HCT116 (cell line): ENCODE measurements around the gene LNP1. TPM values are rescaled to one million over a fixed set of nuclear protein-coding genes. Genes with fewer than 3 reads are reported as not detected.

Experiments used
- ATAC-seq: fragments of 200-7000 bp; cut with Tn5 transposase; 2 replicates; pipeline ENCODE4 v1.9.1; 2020; ENCODE audit warnings: mild to moderate bottlenecking, moderate library complexity
- BruUV-seq: library from RNA; stranded (reverse); fragments of 400-500 nt; replicated peaks from 2 replicates; lab custom pipeline; 2021; lab: Mats Ljungman, UMichigan
- CTCF ChIA-PET: fragments of 300-600 bp; sonication (Branson Sonifier 250); formaldehyde crosslinking; loops from one replicate; lab custom pipeline; 2021; ENCODE audit warnings: antibody characterized with exemption; lab: Charles Lee
- POLR2A ChIA-PET: fragments of 300-600, 350-600 bp; sonication (Branson Sonifier 250); formaldehyde crosslinking; loops from one replicate; lab custom pipeline; 2021; ENCODE audit warnings: antibody characterized with exemption; lab: Charles Lee
- RAD21 ChIA-PET, 2 experiments: fragments of 300-600 bp; sonication (Branson Sonifier 250); formaldehyde crosslinking; loops; one replicate each; lab custom pipeline; 2023; ENCODE audit warnings: low total read pairs in 2 of 2; ENCODE audit not compliant: uncharacterized antibody in 2 of 2, unreplicated experiment in 2 of 2, low non-redundant PET in 1 of 2; lab: Charles Lee
- DNase-seq: peaks from one replicate; pipeline ENCODE4 v3.0.0-alpha.2; 2010; ENCODE audit warnings: low read depth, low spot score
- H2AFZ ChIP-seq: fragments of 200-600 bp; shearing (Covaris generic), sonication (generic); 2 replicates; pipeline ENCODE4 v1.6.1; 2017; ENCODE audit warnings: low read depth, mixed run types, mixed read lengths, antibody characterized with exemption, low read length; ENCODE audit not compliant: poor library complexity, severe bottlenecking
- H3K27ac ChIP-seq: 2 replicates; pipeline ENCODE4 v1.5.1; 2012; ENCODE audit warnings: low read depth, low read length
- H3K27me3 ChIP-seq: fragments of 200-600 bp; sonication (generic); 2 replicates; pipeline ENCODE4 v1.6.1; 2016; ENCODE audit warnings: mixed run types, low read length, mixed read lengths; ENCODE audit not compliant: insufficient read depth
- H3K36me3 ChIP-seq, 2 experiments: fragments of 200-500 bp in 1 of 2; fragments of 200-600 bp in 1 of 2; sonication (Bioruptor generic) in 1 of 2; sonication (generic) in 1 of 2; 2 replicates each; pipeline versions ENCODE4 v1.5.1 to v1.6.1; 2014 to 2016; ENCODE audit warnings: low read length in 2 of 2, inconsistent platforms in 1 of 2, mixed read lengths in 1 of 2, mixed run types in 1 of 2; ENCODE audit not compliant: insufficient read depth in 2 of 2, control insufficient read depth in 1 of 2
- H3K4me1 ChIP-seq, 2 experiments: fragments of 200-600 bp in 1 of 2; sonication (generic) in 1 of 2; 2 replicates each; pipeline versions ENCODE4 v1.5.1 to v1.6.1; 2012 to 2017; ENCODE audit warnings: low read length in 2 of 2, inconsistent platforms in 1 of 2, mild to moderate bottlenecking in 1 of 2, mixed read lengths in 1 of 2, mixed run types in 1 of 2, moderate library complexity in 1 of 2; ENCODE audit not compliant: insufficient read depth in 2 of 2, control insufficient read depth in 1 of 2
- H3K4me2 ChIP-seq: fragments of 200-600 bp; sonication (generic); 2 replicates; pipeline ENCODE4 v1.6.1; 2017; ENCODE audit warnings: mixed run types, low read length, mixed read lengths
- H3K4me3 ChIP-seq, 2 experiments: fragments of 200-600 bp in 1 of 2; sonication (generic) in 1 of 2; replicated peaks in 1 of 2; 2 replicates each; pipeline ENCODE4 v1.5.1; 2011 to 2016; ENCODE audit warnings: low read length in 2 of 2, control low read depth in 1 of 2, low read depth in 1 of 2, mild to moderate bottlenecking in 1 of 2, mixed read lengths in 1 of 2, mixed run types in 1 of 2
- H3K79me2 ChIP-seq: fragments of 200-600 bp; sonication (generic); 2 replicates; pipeline ENCODE4 v1.6.1; 2017; ENCODE audit warnings: mild to moderate bottlenecking, mixed run types, low read length, moderate library complexity, mixed read lengths; ENCODE audit not compliant: insufficient read depth
- H3K9ac ChIP-seq: fragments of 200-600 bp; sonication (generic); 2 replicates; pipeline ENCODE4 v1.6.1; 2016; ENCODE audit warnings: low read length, mixed read lengths
- H3K9me2 ChIP-seq: fragments of 200-600 bp; sonication (generic), shearing (Covaris generic); 2 replicates; pipeline ENCODE4 v1.6.1; 2017; ENCODE audit warnings: mixed run types, mild to moderate bottlenecking, moderate library complexity; ENCODE audit not compliant: insufficient read depth
- H3K9me3 ChIP-seq, 2 experiments: fragments of 200-500 bp in 1 of 2; fragments of 200-600 bp in 1 of 2; sonication (Bioruptor generic) in 1 of 2; sonication (generic) in 1 of 2; 2 replicates each; pipeline ENCODE4 v1.6.1; 2014 to 2017; ENCODE audit warnings: low read length in 2 of 2, mixed read lengths in 2 of 2, inconsistent platforms in 1 of 2, low read depth in 1 of 2, mild to moderate bottlenecking in 1 of 2, mixed run types in 1 of 2, moderate library complexity in 1 of 2; ENCODE audit not compliant: control insufficient read depth in 1 of 2, insufficient read depth in 1 of 2
- H4K20me1 ChIP-seq: fragments of 200-600 bp; sonication (generic), shearing (Covaris generic); 2 replicates; pipeline ENCODE4 v1.6.1; 2017; ENCODE audit warnings: mixed run types, mild to moderate bottlenecking, moderate library complexity; ENCODE audit not compliant: insufficient read depth
- EZH2 ChIP-seq: fragments of 200-600 bp; sonication (generic); IDR thresholded peaks from 2 replicates; pipeline ENCODE4 v1.6.1; 2017; ENCODE audit warnings: antibody characterized with exemption, mixed run types
- POLR2AphosphoS5 ChIP-seq: IDR thresholded peaks from 2 replicates; pipeline ENCODE4 v1.6.1; 2011; ENCODE audit warnings: mild to moderate bottlenecking, low read depth, low read length, moderate library complexity
- SP1 ChIP-seq: IDR thresholded peaks from 2 replicates; pipeline ENCODE4 v1.6.1; 2012; ENCODE audit warnings: low read depth
- YY1 ChIP-seq: IDR thresholded peaks from 2 replicates; pipeline ENCODE4 v1.6.1; 2011; ENCODE audit warnings: low read length, low read depth, moderate library complexity, mild to moderate bottlenecking; ENCODE audit not compliant: insufficient replicate concordance; ENCODE audit errors: extremely low read depth
- intact Hi-C: fragments of 100-400 bp; cut with micrococcal nuclease; formaldehyde crosslinking; loops from 2 replicates; pipeline ENCODE4 v1.10.0; 2022
- total RNA-seq: library from RNA; stranded (reverse); gene quantifications from one replicate; pipeline ENCODE4 v1.2.1, GENCODE V29; 2021; ENCODE audit not compliant: unreplicated experiment
- TF ChIP-seq, protein P1 (sequence below): IDR thresholded peaks from 2 replicates; pipeline ENCODE4 v1.6.1; 2012
- TF ChIP-seq, protein P2 (sequence below): IDR thresholded peaks from 2 replicates; pipeline ENCODE4 v1.6.1; 2012; ENCODE audit warnings: low read depth

Gene LNP1
- total RNA-seq, 1 experiment from 2014 or later = 1.6 TPM

GRCh38 chr3:100480081-100480480, 78.7 kb downstream of the LNP1 start:
- CTCF ChIA-PET = no interaction called here

GRCh38 chr3:100482176-100482575, 80.8 kb downstream of the LNP1 start:
- no peaks in the 10 kb centered on the region for H3K9me2 ChIP-seq
- H2AFZ ChIP-seq = no peak overlapping the region
- H3K27ac ChIP-seq = no peak overlapping the region
- H3K36me3 ChIP-seq = no peaks in the 10 kb centered on the region
- H3K9ac ChIP-seq = no peak overlapping the region
- intact Hi-C loops = no loop called here
- ChIA-PET RAD21 (no interaction called here), POLR2A (interaction anchor here (1.2 kb wide), 1 partner anchor 10 kb away, joined by 7 read pairs; the partner anchor contains the start of gene TMEM45A), CTCF (no interaction called here)
- DNase-seq = no peak
- no peaks in the 10 kb centered on the region for H3K79me2 ChIP-seq
- no peaks in the 10 kb centered on the region for H3K9me3 ChIP-seq
- BruUV-seq = no TSS peak
- H3K4me2 ChIP-seq = no peak overlapping the region
- ATAC-seq = no peak
- H3K4me3 ChIP-seq = no peak overlapping the region
- TF ChIP-seq, protein P1, sequence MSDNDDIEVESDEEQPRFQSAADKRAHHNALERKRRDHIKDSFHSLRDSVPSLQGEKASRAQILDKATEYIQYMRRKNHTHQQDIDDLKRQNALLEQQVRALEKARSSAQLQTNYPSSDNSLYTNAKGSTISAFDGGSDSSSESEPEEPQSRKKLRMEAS = no peak
- TF ChIP-seq SP1 (no peak), POLR2AphosphoS5 (no peak), YY1 (no peak)
- no peaks in the 10 kb centered on the region for H4K20me1 ChIP-seq
- H3K27me3 ChIP-seq = no peaks in the 10 kb centered on the region; the same call in 1 of the 2 replicates
- no peaks in the 10 kb centered on the region for H3K4me1 ChIP-seq

More at GRCh38 chr3:100480081-100480480, 78.7 kb downstream of the LNP1 start:
- H3K27me3 ChIP-seq = no peaks in the 10 kb centered on the region; the same call in 1 of the 2 replicates
- RAD21 ChIA-PET = no interaction called here
- H3K27ac ChIP-seq = no peak overlapping the region
- H3K79me2 ChIP-seq = no peaks in the 10 kb centered on the region
- H3K9me3 ChIP-seq = no peaks in the 10 kb centered on the region
- no peak for DNase-seq
- no peak overlapping the region for H2AFZ ChIP-seq
- H3K9ac ChIP-seq = no peak overlapping the region
- H3K4me3 ChIP-seq = no peak overlapping the region
- H3K4me2 ChIP-seq = no peak overlapping the region
- H3K9me2 ChIP-seq = no peaks in the 10 kb centered on the region
- POLR2A ChIA-PET = interaction anchor here (1.6 kb wide), 1 partner anchor 12 kb away, joined by 4 read pairs; the partner anchor contains the start of gene TMEM45A
- TF ChIP-seq EZH2 = no peak
- TF ChIP-seq, protein P2, sequence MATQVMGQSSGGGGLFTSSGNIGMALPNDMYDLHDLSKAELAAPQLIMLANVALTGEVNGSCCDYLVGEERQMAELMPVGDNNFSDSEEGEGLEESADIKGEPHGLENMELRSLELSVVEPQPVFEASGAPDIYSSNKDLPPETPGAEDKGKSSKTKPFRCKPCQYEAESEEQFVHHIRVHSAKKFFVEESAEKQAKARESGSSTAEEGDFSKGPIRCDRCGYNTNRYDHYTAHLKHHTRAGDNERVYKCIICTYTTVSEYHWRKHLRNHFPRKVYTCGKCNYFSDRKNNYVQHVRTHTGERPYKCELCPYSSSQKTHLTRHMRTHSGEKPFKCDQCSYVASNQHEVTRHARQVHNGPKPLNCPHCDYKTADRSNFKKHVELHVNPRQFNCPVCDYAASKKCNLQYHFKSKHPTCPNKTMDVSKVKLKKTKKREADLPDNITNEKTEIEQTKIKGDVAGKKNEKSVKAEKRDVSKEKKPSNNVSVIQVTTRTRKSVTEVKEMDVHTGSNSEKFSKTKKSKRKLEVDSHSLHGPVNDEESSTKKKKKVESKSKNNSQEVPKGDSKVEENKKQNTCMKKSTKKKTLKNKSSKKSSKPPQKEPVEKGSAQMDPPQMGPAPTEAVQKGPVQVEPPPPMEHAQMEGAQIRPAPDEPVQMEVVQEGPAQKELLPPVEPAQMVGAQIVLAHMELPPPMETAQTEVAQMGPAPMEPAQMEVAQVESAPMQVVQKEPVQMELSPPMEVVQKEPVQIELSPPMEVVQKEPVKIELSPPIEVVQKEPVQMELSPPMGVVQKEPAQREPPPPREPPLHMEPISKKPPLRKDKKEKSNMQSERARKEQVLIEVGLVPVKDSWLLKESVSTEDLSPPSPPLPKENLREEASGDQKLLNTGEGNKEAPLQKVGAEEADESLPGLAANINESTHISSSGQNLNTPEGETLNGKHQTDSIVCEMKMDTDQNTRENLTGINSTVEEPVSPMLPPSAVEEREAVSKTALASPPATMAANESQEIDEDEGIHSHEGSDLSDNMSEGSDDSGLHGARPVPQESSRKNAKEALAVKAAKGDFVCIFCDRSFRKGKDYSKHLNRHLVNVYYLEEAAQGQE = no peak
- TF ChIP-seq, all 23 proteins: peak for 0
- Histone ChIP-seq H3K4me1 (no peaks in the 10 kb centered on the region), H4K20me1 (no peaks in the 10 kb centered on the region), H3K36me3 (no peaks in the 10 kb centered on the region)
- intact Hi-C loops = no loop called here
- BruUV-seq = no TSS peak
- no peak for ATAC-seq
